Type B pancreatic cell (in vitro differentiated cells): Measurements from ENCODE around the gene SLC44A1. TPM values are rescaled to one million over a fixed set of nuclear protein-coding genes. Genes with fewer than 3 reads are reported as not detected.
A peak's percentile ranks its signal among the peaks of the same experiment; 100 is the strongest.

ENCODE experiments used
- DNase-seq: peaks from one replicate; pipeline ENCODE4 v3.0.0; 2021; ENCODE audit warnings: mixed read lengths; ENCODE audit not compliant: unreplicated experiment; ENCODE audit errors: extremely low spot score
- H3K27ac Mint-ChIP-seq: 2 replicates; pipeline ENCODE4 v1.8.0; 2021; ENCODE audit warnings: mild to moderate bottlenecking, mixed read lengths
- H3K27me3 Mint-ChIP-seq: 2 replicates; pipeline ENCODE4 v1.8.0; 2021; ENCODE audit warnings: mixed read lengths
- H3K36me3 Mint-ChIP-seq: 2 replicates; pipeline ENCODE4 v1.8.0; 2021; ENCODE audit warnings: mixed read lengths
- H3K4me1 Mint-ChIP-seq: one replicate; pipeline ENCODE4 v1.8.0; 2021; ENCODE audit warnings: mixed read lengths; ENCODE audit not compliant: unreplicated experiment
- H3K4me3 Mint-ChIP-seq: 2 replicates; pipeline ENCODE4 v1.8.0; 2021; ENCODE audit warnings: mild to moderate bottlenecking, mixed read lengths
- H3K9me3 Mint-ChIP-seq: 2 replicates; pipeline ENCODE4 v1.8.0; 2021; ENCODE audit warnings: mixed read lengths
- total RNA-seq: library from RNA; stranded (reverse); gene quantifications from 2 replicates; pipeline ENCODE4 v1.2.1, GENCODE V29; 2021; ENCODE audit warnings: low replicate concordance
- TF ChIP-seq, protein P1 (sequence below): fragments of 200-600 bp; sonication (generic); conservative IDR thresholded peaks from 2 replicates; pipeline ENCODE4 v1.5.0; 2021; ENCODE audit warnings: antibody characterized with exemption, mild to moderate bottlenecking

Gene SLC44A1
- total RNA-seq, 1 donor from 2014 or later: 47.2 TPM

DNA sequence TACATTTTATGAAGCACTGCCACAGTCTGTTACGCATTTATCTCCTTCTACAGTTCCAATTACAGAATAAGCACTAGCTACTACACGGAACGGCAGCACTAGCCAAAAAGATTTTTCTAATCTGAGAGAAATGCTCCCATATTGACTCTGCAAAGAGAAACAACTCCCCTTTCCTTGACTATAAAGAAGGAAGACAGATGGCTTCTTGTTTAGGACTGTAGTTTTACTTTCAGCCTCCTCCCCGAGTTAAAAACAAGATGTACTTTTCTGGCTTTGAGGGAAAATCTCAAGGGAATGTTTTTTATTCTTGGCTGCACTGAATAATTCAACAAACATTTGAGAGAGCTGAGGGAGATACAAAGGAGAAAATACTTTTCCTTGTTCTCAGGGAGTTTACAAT is 1.9 kb upstream of the SLC44A1 start:
- H3K4me1 Mint-ChIP-seq: peaks cover 31% of the 10 kb centered on the region
- peak overlapping the region; percentile 59 for H3K27ac Mint-ChIP-seq
- TF ChIP-seq, protein P1, sequence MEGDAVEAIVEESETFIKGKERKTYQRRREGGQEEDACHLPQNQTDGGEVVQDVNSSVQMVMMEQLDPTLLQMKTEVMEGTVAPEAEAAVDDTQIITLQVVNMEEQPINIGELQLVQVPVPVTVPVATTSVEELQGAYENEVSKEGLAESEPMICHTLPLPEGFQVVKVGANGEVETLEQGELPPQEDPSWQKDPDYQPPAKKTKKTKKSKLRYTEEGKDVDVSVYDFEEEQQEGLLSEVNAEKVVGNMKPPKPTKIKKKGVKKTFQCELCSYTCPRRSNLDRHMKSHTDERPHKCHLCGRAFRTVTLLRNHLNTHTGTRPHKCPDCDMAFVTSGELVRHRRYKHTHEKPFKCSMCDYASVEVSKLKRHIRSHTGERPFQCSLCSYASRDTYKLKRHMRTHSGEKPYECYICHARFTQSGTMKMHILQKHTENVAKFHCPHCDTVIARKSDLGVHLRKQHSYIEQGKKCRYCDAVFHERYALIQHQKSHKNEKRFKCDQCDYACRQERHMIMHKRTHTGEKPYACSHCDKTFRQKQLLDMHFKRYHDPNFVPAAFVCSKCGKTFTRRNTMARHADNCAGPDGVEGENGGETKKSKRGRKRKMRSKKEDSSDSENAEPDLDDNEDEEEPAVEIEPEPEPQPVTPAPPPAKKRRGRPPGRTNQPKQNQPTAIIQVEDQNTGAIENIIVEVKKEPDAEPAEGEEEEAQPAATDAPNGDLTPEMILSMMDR: no peak
- no peaks in the 10 kb centered on the region for H3K9me3 Mint-ChIP-seq
- peaks cover 12% of the 10 kb centered on the region for H3K27me3 Mint-ChIP-seq
- no peak for DNase-seq
- H3K4me3 Mint-ChIP-seq: peak overlapping the region; percentile 71
- no peaks in the 10 kb centered on the region for H3K36me3 Mint-ChIP-seq

DNA sequence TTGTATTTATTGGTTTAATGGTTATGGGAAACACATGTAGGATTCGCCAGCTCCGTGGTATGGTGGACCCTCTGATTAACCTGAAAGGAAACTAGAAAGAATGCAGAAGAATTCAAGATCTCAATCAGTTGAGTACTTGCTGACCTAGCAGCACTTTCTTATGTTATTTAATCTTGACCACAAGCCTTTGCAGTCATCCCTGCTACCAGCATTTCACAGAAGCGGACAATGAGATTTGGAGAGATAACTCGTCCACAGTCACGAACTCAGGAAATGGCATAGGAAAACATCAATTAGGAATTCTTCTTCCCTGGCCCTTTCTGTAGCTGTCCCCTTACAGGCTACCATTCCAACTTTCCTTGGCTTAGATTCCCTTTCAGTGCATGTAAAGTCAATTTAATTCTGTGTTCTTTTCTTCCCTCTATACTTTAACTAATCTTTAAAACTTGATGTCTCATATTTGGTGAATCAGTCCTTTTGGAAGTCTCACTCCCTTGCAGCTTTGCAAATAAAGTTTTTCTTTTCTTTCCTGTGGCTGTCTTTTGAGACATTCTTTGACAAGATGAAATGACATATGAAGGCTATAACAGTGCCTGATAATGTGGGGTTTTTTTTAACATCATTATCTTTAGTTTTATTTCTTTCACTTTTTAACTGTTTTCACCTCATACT is 1.3 kb upstream of the SLC44A1 start:
- Mint-ChIP-seq H3K27me3 (peaks cover 12% of the 10 kb centered on the region), H3K4me1 (peaks cover 37% of the 10 kb centered on the region), H3K9me3 (no peaks in the 10 kb centered on the region), H3K27ac (peak overlapping the region; percentile 59), H3K36me3 (no peaks in the 10 kb centered on the region), H3K4me3 (peak overlapping the region; percentile 71)
- no peak for DNase-seq
- TF ChIP-seq, protein P1: no peak

DNA sequence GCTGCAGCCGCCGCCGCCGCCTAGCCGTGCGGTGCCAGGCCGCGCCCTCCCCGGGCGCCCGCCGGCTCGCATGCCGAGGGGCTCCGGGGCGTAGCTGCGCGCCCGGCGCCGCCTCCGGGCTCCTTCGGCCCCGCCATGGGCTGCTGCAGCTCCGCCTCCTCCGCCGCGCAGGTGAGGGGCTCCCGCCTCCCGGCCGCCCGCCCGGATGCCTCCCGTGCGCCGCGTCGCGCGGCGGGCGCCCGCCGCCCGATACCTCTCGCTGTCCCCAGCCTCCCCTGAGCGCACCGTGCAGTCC is 230 bp downstream of the SLC44A1 start:
- H3K4me1 Mint-ChIP-seq: peaks cover 43% of the 10 kb centered on the region
- H3K27ac Mint-ChIP-seq: peak overlapping the region; percentile 96
- no peaks in the 10 kb centered on the region for H3K9me3 Mint-ChIP-seq
- H3K36me3 Mint-ChIP-seq: no peaks in the 10 kb centered on the region
- no peak for DNase-seq
- peak overlapping the region; percentile 95 for H3K4me3 Mint-ChIP-seq
- H3K27me3 Mint-ChIP-seq: peaks cover 12% of the 10 kb centered on the region
- TF ChIP-seq, protein P1: no peak

DNA sequence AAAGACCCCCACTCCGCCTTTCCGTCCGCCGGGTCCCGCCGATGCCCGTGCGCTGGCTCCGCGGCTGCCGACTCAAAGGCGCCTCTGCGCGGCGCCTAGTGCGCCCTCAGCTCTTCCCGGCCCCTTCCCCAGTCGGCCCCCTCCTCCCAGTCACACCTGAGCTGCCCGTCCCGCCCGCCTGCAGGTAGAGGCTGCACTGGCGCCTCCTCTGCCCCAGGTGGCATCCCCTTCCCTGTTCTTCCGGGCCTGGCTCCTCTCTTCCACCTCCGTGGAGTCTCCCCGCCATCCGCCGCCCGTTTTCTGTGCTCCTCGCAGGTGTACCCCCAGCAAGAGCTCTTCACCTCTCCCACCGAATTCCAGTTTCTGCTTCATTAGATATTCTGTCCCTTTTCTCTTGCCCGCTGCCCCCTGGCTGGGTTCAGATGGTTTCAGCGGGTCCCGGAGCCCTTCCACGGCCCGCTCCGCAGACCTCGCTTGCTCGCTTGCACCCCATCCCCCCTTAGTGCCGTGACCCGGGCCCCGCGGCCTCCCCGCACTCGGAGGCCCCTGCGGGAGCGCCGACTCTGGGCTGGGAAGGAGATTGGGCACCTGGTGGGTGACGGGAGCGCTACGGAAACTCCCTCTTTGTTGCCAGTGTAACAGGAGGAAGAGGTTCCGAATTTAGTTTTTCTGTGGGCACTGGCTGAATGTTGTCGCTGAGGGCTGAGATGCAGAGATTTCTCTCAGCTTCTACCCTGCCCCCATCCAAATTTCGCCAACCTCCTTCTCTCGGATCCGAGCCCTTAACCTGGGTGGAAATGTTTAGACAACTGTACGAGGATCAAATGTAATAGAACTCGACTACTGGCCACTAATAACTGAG is 809 bp downstream of the SLC44A1 start:
- DNase-seq: peak; percentile 76
- peak overlapping the region; percentile 96 for H3K27ac Mint-ChIP-seq
- H3K36me3 Mint-ChIP-seq: no peaks in the 10 kb centered on the region
- peak overlapping the region; percentile 95 for H3K4me3 Mint-ChIP-seq
- H3K27me3 Mint-ChIP-seq: peaks cover 12% of the 10 kb centered on the region
- peaks cover 43% of the 10 kb centered on the region for H3K4me1 Mint-ChIP-seq
- H3K9me3 Mint-ChIP-seq: no peaks in the 10 kb centered on the region
- TF ChIP-seq, protein P1: no peak

DNA sequence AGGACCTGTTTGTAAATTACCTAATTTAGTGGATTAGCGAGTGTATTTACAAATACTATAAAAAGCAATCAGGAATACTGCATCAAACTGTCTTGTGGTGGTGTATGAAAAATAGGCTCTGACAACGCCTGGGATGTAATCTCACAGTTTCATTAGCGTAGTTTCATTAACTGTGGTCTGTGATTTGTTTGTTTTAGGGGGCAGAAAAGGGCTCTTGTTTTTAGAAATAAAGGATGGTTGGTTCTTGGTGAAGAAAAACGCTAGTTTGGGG is 1.4 kb downstream of the SLC44A1 start:
- H3K4me3 Mint-ChIP-seq: peak overlapping the region; percentile 95
- TF ChIP-seq, protein P1: no peak
- DNase-seq: no peak
- H3K4me1 Mint-ChIP-seq: peaks cover 44% of the 10 kb centered on the region
- H3K36me3 Mint-ChIP-seq: no peaks in the 10 kb centered on the region
- H3K9me3 Mint-ChIP-seq: no peaks in the 10 kb centered on the region
- peak overlapping the region; percentile 96 for H3K27ac Mint-ChIP-seq
- H3K27me3 Mint-ChIP-seq: peaks cover 8% of the 10 kb centered on the region
